HG03442 (cell line): ENCODE data around the gene LHX4.
A peak's percentile ranks its signal among the peaks of the same experiment; 100 is the strongest.

Experiments
- ATAC-seq: cut with Tn5 transposase; IDR thresholded peaks from one replicate; pipeline ENCODE4 v1.9.1; 2021; ENCODE audit warnings: mild to moderate bottlenecking, moderate library complexity; ENCODE audit not compliant: unreplicated experiment

Gene LHX4

DNA sequence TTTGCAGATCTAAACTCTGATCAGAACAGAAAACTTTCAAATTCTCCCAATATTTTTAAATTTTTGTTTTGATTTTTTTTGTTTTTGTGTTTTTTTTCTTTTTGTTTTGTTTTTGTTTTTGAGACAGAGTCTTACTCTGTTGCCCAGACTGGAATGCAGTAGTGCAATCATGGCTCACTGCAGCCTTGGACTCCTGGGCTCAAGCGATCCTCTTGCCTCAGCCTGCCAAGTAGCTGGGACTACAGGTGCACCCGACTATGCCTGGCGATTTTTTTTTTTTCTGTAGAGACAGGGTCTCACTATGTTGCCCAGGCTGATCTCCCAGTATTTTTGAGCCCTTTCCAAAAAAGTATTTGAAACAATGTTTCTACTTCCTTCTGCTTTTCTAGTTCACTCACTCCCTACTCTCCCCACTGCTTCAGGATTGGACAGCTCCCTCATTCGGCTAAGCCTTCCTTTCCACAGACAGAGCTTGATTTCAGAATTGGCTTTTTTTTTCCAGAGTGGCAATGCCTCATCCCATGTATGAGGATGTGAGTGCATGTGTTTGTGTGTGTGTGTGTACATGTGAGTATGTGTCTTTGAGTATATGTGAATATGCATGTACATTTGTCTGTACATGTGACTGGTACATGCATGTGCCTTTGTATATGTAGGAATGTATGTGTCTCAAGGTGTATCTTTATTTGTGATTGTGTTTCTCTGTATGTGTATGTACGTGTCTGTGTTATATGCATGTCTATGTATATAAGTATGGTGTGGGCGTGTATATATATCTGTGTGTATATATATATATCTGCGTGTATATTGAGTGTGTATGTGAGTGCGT is 11.9 kb downstream of the LHX4 start:
- no peak for ATAC-seq

DNA sequence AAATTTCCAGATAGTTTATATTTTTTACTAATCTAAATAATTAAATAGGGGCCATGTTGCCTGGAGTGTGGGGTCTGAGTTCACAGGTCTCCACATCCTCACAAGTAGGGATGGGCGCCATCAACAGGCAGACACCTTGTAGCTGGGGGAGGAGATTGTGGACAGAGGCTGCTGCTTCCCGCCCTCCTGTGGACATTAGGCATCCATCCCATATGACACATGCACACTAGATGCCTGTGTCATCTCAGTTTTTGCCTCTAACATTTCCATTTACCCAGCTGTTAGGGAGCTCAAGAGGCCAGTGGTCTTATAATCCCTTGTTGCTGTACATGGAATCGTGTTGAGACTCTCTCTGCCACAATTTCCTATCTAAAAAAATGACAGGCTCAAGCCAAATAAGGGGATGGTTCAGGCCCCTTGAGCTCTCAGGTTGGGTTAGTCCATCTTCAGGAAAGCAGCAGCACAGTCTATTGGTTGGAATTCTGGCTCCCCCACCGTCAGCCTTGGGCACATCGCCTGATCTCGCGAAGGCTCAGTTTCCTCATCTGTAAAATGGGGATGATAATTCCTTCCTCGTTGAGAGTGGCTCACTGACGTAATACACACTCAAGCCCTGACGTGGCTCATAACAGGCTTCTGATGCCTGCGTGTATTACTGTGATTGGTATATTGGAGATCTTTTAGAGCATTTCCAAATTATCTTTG is 13.6 kb downstream of the LHX4 start:
- no peak for ATAC-seq

DNA sequence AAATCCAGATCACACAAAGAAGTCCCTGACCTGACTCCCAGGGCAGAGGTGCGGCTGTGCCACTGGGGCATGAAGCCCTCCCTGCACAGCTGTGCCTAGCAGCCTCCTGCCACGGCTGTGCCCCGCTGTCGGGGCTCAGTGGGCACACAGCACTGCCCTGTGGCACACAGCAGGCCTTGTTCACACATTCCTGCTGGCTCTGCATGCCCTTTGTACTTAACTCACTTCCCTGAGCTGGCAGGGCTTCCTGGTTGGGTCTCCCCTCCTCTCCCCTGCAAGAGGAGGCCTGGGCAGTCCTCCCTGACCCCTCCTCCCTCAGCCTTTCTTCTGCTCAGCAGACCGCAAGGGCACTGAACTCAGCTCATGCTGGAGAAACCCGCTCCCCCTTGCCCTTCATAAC is 14.8 kb downstream of the LHX4 start:
- ATAC-seq, result no peak

DNA sequence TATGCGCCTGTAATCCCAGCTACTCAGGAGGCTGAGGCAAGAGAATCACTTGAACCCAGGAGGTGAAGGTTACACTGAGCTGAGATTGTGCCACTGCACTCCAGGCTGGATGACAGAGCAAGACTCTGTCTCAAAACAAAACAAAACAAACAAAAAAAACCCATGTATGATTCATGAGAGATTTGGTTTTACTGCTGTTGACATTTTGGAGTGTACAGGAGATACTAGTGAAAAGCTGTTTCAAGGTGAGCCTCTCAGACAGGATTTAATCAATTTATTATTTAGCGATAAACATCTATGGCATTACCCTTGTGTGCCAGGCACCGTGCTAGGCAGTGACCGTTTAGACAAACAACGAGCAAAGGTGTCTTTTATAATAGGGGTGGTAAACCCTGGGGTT is 16.5 kb downstream of the LHX4 start:
- ATAC-seq, result no peak

DNA sequence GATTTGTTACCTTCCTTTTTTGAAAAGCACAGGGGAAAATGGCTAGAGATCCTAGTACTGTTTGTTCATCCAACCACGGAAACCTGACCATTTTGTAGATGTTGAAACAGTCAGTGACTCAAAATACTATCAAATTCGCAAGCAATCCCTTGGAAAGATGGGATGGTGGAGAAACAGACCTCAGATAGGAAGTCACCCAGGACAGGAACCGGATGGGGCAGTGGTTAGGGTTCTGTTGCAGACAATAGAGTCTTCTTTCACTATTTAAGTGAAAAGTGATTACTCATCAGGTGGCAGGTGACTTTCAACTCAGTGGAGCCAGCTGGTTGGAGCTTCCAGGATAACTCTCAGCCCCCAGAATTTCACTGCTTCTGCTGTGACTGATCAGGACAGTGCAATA is 17.0 kb downstream of the LHX4 start:
- ATAC-seq, result no peak

DNA sequence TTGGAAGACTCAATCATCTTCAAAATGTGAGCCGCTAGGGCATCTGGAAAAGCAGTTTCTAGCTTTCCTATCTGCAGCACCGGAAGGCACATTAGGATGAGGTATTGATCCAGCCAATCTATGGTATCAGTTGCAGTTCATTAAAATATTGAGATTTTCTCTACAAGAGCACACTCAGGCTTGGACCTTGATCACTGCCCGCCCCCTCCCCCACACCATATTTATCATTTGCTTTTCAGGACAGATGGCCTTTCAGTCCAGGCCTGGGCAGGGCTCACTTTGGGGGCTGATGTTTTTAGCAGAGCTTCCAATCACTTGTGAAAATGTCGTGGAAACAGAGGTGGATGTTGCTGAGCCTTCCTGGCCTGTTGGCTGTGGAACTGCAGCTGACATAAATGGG is 17.5 kb downstream of the LHX4 start:
- ATAC-seq, result no peak

DNA sequence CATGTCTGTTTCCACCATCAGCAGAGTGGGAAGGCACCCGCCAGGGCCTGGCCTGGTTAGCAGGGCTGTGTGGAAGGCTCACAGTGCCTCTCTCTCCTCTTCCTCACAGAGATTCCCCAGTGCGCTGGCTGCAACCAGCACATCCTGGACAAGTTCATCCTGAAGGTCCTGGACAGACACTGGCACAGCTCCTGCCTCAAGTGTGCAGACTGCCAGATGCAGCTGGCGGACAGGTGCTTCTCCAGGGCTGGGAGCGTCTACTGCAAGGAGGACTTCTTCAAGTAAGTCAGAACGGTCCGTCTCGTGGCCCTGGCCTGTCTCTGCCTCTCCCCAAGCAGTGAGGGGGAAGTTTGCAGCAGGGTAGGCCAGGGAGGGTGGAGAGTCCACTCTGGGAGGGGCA is 18.1 kb downstream of the LHX4 start:
- no peak for ATAC-seq

DNA sequence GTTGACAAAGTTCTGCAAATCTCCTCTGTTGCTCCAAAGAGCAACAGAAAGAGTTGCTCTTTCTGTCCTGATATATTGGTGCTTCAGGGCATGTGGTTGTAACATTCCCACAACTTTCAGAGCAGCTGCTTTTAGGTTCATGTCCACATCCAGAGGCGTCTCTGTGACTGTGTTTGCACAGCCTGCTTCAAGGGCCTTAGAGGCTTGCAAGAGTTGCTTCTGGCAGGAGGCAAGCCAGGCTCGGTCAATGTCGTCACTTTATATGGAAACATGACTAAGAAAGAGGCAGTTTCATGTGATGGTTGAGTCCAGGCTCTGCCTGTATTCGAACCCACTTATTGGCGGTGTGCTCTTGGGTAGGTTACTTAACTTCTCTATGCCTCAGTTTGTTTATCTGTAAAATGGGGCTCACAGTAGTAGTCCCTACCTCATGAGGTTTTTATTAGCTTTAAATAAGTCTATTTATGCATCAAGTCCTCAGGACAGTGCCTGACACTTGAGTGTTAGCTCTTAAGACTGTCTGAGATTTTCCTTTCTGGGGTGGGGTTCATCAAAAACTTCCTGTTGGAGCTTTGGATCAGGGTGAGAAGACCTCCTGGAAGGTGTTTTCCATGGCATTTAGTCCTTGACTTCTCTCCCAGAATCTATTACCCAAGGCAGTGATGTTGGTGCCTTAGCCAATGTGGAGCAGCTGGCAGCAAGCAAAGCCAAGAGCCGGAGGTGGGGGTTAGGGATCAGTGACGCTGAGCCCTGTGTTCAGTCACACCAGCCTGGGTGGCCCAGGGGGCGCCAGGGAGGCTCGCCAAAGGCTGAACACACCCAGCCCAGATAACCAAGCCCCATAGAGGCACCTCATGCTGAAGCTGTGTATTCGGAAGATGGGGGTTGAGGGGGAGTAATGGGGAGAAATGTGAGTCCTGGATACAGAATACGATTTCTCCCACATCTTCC is 18.9 kb downstream of the LHX4 start:
- no peak for ATAC-seq

DNA sequence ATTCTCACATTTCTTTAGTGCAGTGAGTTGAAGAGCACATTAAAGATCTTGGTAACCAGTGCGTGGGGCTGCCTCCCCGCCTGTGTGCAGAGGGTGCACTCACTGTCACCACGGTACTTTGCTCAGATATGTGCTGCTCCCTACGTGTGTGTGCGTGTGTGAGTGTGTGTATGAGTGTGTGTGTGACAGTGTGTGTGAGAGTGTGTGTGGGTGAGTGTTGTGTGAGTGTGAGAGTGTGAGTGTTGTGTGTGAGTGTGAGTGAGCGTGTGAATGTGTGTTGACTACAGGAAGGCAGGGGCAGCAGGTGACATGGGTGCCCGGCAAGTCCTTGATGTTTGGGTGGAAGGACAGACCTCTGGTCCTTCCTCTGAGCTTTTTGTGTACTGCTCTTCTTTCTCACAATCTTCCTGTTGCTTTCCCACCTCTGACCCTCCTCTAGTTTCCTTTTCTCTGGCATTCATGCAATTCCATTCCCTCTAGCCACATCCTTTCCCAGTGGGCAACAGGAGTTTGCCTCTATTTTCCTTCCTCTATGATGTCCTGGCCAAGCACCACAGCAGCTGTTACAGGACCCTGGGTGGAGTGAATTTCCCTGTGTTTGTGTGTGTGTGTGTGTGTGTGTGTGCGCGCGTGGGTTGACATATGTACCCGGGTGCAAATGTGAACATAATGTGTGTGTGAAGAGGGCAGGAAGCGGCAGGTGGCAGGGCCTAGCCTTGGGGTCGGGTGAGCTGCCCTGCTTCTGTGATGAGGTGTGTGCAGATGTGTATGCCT is 19.8 kb downstream of the LHX4 start:
- ATAC-seq, result no peak

DNA sequence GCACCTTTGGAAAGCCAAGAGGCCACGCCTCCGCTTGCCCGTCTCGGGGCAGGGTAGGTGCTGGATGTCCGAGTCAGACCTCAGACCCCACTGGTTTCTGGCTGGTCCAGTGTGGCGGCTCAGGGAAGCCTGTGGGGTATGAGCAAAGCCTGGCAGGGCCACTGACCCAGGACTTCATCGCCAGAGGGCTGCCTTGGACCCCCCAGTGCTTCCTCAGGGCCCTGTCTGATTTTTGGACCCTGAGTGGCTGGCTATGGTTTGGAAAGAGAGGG is 20.4 kb downstream of the LHX4 start:
- no peak for ATAC-seq

DNA sequence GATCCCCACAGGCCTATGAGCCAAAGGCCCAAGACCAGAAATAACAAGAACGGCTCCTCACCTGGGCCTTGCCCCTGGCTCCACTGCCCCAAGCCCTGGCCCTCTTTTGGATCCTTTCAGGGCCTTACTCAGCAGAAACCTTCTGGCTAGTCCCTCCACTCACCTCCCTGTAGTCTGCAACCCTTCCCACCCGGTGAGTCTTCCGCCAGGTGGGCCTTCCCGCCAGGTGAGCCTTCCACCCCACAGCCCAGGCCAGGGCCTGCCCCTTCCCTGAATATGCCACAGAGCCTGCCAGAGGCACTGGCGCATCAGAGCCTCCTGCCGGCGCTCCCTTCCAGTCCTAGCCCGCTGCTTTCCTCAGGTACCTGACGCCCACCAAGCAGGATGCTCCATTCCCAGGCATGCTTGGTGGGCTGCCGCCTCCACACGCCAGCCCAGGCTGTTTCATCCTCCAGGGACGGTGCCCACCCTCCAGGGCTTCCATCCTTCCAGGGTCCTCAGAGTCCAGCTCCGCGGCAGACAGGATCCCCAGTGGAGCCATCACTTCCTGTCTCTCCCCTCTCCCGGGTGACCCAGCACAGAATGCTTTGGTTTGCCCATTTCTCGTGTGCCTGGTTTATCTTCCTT is 20.9 kb downstream of the LHX4 start:
- ATAC-seq, result no peak

DNA sequence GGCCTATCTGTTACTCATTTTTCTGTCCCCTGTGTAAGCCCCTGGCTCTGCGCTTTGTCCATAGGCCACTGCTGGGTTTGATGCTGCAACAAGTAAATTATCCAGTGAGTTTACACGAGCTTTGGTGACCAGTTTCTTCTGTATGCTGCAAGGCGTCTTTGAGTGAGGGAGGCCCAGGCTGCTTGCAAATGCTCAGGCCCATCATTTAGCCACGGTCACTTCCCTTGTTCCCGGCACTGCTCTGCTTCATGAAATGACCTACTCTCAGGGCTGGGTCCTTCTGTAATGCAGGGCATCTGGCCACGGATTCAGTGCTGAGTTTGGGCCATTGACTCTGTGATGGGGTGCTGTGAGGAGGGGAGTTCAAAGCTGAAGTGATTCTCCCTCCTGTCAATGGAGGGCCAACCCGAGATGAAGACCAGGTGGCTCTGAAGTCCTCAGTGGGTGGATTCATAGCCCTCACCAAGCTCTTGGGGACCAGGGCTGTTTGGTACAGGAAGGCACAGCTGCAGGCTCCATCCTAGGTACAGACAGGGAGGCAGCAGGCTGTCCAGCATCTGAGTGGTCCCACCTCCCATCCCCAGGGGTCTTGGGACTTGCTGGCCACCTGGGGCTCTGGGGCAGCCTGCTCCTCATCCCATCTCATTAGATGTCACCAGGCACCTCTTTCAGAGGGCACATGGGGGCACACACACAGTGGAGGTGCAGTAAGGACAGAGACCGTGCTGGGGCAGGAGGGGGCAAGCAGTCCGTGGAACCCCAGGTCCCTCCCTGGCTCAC is 21.7 kb downstream of the LHX4 start:
- ATAC-seq, result no peak

DNA sequence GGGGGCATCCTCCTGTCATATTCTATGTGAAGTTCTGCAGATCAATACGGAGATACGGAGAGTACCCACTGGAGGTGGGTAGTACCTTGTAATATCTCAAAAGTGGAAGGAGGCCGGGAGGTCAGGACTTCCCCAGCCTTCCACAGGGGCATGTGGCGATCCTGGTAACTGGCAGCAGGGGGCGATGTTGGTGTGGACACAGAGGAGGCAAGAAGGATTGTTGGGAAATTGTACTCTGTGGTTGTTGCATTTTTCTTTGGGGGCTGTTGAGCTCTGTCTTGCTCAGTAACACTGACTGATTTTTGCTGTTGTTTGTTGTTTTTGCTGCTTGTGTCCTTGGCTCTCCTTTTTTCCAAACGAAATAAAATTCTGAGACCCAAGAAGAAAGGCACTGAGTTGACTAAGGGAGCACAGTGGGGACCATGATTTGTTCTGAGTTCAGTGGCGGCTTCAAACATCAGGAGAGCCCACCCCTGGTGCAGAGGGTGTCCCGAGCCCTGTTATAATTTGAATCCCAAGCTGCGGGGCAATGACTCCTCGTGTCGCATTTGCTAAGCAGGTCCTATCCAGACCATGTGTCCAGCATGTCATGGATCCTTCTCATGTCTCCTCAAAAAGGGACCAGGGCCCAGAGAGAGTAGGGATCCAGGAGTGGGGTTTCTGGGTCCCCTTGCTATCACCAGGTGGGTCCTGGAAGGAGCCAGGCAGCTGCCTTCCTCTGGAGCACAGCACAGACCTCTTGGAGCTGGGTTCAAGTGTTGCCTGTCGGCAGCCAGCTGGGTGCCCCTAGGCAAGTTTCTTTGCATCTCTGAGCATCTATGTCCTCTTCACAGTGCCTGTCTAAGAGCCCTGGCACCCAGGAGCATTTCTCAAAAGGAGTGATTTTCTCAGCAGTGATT is 22.8 kb downstream of the LHX4 start:
- ATAC-seq, result peak; percentile 68

DNA sequence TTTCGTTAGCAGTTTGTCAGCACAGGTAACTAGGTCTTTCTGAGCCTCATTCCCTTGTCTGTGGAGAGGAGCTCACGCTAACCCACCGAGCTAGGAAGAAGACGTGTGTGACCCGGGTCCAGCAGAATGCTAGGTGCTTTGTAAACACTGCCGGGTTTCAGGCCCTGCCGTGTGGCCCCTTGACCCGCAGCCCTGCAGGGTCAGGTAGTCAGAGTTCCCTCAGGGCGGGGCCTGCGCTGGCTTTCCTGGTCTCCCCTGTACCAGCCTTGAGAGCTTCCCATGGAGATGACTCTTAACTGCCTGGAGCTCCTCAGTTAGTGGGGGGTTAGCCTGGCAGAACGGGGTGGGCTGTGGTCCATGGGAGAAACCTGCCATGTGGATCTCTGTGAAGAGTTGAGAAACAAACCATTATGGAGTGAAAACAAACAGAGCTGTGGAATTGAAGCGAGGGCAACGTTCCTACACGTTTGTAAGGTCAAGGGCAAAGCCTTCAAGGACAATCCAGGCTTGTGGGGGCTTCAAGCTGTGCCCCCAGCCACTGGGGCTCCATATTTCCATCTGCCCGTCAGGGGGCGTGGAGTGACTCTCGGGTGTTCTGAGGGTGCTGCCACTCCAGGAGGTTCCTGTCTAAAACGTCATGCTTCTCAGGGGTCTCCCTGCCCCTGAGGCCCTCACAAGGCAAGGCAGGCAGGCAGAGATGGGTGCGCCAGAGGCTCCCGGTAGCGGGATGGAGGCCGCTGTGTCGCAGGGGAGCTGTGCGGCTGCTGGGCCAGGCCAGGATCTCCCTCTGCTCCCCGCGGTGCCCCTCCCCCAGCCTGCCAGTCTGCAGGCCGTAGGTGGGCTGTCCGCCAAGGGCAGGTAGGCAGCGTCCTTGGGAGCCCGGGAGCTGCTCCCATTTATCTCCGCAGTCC is 23.8 kb downstream of the LHX4 start:
- no peak for ATAC-seq

DNA sequence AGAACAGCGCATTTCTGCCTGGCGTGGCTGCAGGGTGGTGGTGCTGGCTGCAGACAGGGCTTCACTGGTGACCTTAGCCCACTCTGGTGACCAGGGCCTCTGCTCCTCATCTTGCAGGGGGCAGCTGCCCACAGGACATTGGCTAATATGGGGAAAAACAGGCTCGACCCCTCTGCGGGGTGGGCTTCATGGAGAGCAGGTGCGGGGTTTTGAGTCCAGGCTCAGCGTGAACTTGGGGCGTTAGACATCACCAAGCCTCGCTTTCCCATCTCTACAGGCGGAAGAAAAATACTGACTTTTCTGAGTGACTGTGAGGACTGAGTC is 24.4 kb downstream of the LHX4 start:
- ATAC-seq, result no peak

DNA sequence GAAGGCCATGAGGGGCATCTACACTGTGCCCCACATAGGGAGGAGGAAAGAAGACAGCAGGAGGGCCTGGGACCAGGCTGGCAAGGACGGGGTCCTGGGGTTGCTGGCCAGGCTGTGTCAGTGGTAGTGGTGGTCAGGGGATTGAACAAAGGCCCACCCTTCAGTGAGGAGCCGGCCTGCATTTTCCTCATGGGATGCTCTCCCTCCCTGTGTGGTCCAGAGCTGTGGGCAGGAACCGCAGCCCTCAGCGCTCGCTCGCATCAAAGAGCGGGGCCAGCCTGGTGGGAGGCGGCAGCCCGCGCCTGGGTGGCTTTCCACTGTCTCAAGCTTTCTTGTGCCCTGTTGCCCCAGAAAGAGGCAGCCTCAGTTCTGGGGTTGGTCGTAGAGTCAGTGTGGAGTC is 24.8 kb downstream of the LHX4 start:
- ATAC-seq, result no peak

DNA sequence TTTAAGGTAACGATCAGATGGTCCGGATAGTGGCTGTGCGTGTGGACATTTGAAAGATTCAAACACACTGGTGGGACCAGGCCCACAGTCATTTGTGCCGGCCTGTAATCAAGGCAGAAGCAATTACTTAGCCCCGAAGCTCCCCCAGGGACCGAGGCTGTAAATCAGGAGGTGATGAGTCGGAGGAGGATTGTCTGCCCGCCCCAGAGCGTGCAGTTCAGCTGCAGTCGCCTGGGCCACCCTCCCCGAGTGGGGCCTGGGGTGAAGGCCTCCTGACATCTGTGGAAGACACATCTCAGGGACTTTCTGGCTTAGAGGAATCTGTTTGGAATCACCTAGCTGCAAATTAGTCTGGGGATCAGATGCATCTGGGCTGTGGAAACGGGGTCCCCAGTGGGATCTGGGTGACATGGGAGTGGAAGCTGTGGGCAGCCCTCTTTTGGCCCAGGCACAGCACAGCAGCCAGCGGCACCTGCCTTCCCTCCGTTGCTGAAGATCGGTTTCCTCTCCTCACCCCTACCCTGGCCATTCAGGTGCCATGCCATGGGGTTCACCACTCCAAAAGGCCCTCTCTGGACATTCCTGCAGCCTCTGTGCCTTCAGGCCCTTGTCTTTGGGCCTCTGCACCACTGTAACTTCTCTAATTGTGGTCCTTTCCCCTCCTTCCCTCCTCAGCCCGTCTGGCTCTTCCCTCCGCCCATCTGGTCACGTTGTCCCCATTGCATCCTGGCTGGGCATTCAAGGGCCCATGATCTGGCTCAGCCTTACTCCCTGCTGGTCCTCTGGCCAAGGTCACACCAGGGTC is 25.7 kb downstream of the LHX4 start:
- ATAC-seq, result peak; percentile 55
